Measurements from ENCODE around the gene AKAP13.
A peak's percentile ranks its signal among the peaks of the same experiment; 100 is the strongest.

Gene AKAP13

GRCh38 chr15:85443593-85444087, 63.2 kb downstream of the AKAP13 start:
- H3K4me1 ChIP-seq (ENCODE audit: low read length), result peaks cover 36% of the 10 kb centered on the region
- no peak overlapping the region for H2AFZ ChIP-seq (ENCODE audit: low read depth, low read length)
- H4K20me1 ChIP-seq (ENCODE audit: insufficient read depth, low read length), result peaks cover 62% of the 10 kb centered on the region
- TF ChIP-seq CTCF (IDR thresholded peaks at IDR 0.05; ENCODE audit: low read depth, low read length), result no peak
- no peak for TF ChIP-seq EZH2phosphoT487 (IDR thresholded peaks at IDR 0.05; ENCODE audit: low read depth)
- peak overlapping the region; percentile 57 for H3K4me2 ChIP-seq (ENCODE audit: low read length)
- peaks cover 22% of the 10 kb centered on the region for H3K27me3 ChIP-seq (ENCODE audit: low read depth, low read length)
- H3K36me3 ChIP-seq (replicated peaks; ENCODE audit: low read depth, low read length), result no peaks in the 10 kb centered on the region
- peak overlapping the region; percentile 20 for H3K4me3 ChIP-seq (ENCODE audit: low read length)
- H3K27ac ChIP-seq (ENCODE audit: low read length), result no peak overlapping the region
- H3K9me3 ChIP-seq (ENCODE audit: insufficient read depth, low read length), result no peaks in the 10 kb centered on the region
- H3K79me2 ChIP-seq (ENCODE audit: low read length), result peaks cover 52% of the 10 kb centered on the region
- H3K9ac ChIP-seq (ENCODE audit: low read length), result 0 out of 2 replicates have a peak overlapping the region, but pooled peaks have one; percentile 0

GRCh38 chr15:85444122-85444745, 63.8 kb downstream of the AKAP13 start:
- Histone ChIP-seq H2AFZ (ENCODE audit: low read depth, low read length) (no peak overlapping the region), H3K27me3 (ENCODE audit: low read depth, low read length) (peaks cover 22% of the 10 kb centered on the region), H4K20me1 (ENCODE audit: insufficient read depth, low read length) (peaks cover 63% of the 10 kb centered on the region), H3K4me1 (ENCODE audit: low read length) (peaks cover 36% of the 10 kb centered on the region), H3K27ac (ENCODE audit: low read length) (no peak overlapping the region), H3K4me2 (ENCODE audit: low read length) (peak overlapping the region; percentile 57; the same call in 1 of the 2 replicates), H3K9ac (ENCODE audit: low read length) (no peak overlapping the region), H3K4me3 (ENCODE audit: low read length) (no peak overlapping the region), H3K36me3 (replicated peaks; ENCODE audit: low read depth, low read length) (no peaks in the 10 kb centered on the region), H3K79me2 (ENCODE audit: low read length) (peaks cover 55% of the 10 kb centered on the region), H3K9me3 (ENCODE audit: insufficient read depth, low read length) (no peaks in the 10 kb centered on the region)
- no peak for TF ChIP-seq EZH2phosphoT487 (IDR thresholded peaks at IDR 0.05; ENCODE audit: low read depth)
- TF ChIP-seq CTCF (IDR thresholded peaks at IDR 0.05; ENCODE audit: low read depth, low read length), result no peak

GRCh38 chr15:85445361-85445760, 65.0 kb downstream of the AKAP13 start:
- no peak overlapping the region for H3K9ac ChIP-seq (ENCODE audit: low read length)
- peaks cover 5% of the 10 kb centered on the region for H3K36me3 ChIP-seq (replicated peaks; ENCODE audit: low read depth, low read length)
- peaks cover 32% of the 10 kb centered on the region for H3K4me1 ChIP-seq (ENCODE audit: low read length)
- no peak overlapping the region for H3K4me3 ChIP-seq (ENCODE audit: low read length)
- no peak overlapping the region for H2AFZ ChIP-seq (ENCODE audit: low read depth, low read length)
- no peak overlapping the region for H3K27ac ChIP-seq (ENCODE audit: low read length)
- H4K20me1 ChIP-seq (ENCODE audit: insufficient read depth, low read length), result peaks cover 65% of the 10 kb centered on the region
- peaks cover 7% of the 10 kb centered on the region; the same call in 1 of the 2 replicates for H3K9me3 ChIP-seq (ENCODE audit: insufficient read depth, low read length)
- H3K79me2 ChIP-seq (ENCODE audit: low read length), result peaks cover 66% of the 10 kb centered on the region
- H3K4me2 ChIP-seq (ENCODE audit: low read length), result no peak overlapping the region
- H3K27me3 ChIP-seq (ENCODE audit: low read depth, low read length), result peaks cover 22% of the 10 kb centered on the region
- TF ChIP-seq CTCF (IDR thresholded peaks at IDR 0.05; ENCODE audit: low read depth, low read length) (no peak), EZH2phosphoT487 (IDR thresholded peaks at IDR 0.05; ENCODE audit: low read depth) (no peak)

- no peak overlapping the region for H3K27ac ChIP-seq (ENCODE audit: low read length)
- H3K4me3 ChIP-seq (ENCODE audit: low read length), result no peak overlapping the region
- peaks cover 11% of the 10 kb centered on the region for H3K27me3 ChIP-seq (ENCODE audit: low read depth, low read length)
- TF ChIP-seq CTCF (IDR thresholded peaks at IDR 0.05; ENCODE audit: low read depth, low read length), result no peak
- TF ChIP-seq EZH2phosphoT487 (IDR thresholded peaks at IDR 0.05; ENCODE audit: low read depth), result no peak
- H3K9me3 ChIP-seq (ENCODE audit: insufficient read depth, low read length), result peaks cover 16% of the 10 kb centered on the region; the same call in 1 of the 2 replicates
- H3K4me2 ChIP-seq (ENCODE audit: low read length), result no peak overlapping the region
- peaks cover 72% of the 10 kb centered on the region; the same call in 1 of the 2 replicates for H4K20me1 ChIP-seq (ENCODE audit: insufficient read depth, low read length)
- H3K36me3 ChIP-seq (replicated peaks; ENCODE audit: low read depth, low read length), result peaks cover 15% of the 10 kb centered on the region
- H2AFZ ChIP-seq (ENCODE audit: low read depth, low read length), result no peak overlapping the region
- no peak overlapping the region for H3K9ac ChIP-seq (ENCODE audit: low read length)
- H3K79me2 ChIP-seq (ENCODE audit: low read length), result peaks cover 70% of the 10 kb centered on the region
- peaks cover 33% of the 10 kb centered on the region for H3K4me1 ChIP-seq (ENCODE audit: low read length)
These were observed 70.8 kb downstream of the AKAP13 start for GRCh38 chr15:85451099-85451700.

Measured in OCI-LY3 (cell line).